Upper lobe of left lung (tissue), 4 donors: ENCODE data around the gene ENOX1.

ENCODE experiments used
- POLR2A ChIP-seq, 4 donors: fragments of 450-650 bp; IDR thresholded peaks; one replicate each; pipeline ENCODE4 v1.5.1; 2016 to 2017; ENCODE audit warnings: antibody characterized with exemption in 4 of 4, mild to moderate bottlenecking in 2 of 4
- POLR2AphosphoS5 ChIP-seq, 2 donors: sonication (generic); formaldehyde crosslinking; IDR thresholded peaks; one replicate each; pipeline ENCODE4 v1.5.1; 2017; ENCODE audit warnings: antibody characterized with exemption in 2 of 2
- TF ChIP-seq, protein P1 (sequence below), 6 experiments: fragments of 450-650 bp in 4 of 6; fragments of 200-600 bp in 2 of 6; sonication (generic) in 2 of 6; IDR thresholded peaks; one replicate each; pipeline ENCODE4 v1.5.1; 2016 to 2019; ENCODE audit warnings: antibody characterized with exemption in 6 of 6

- TF ChIP-seq, protein P1, sequence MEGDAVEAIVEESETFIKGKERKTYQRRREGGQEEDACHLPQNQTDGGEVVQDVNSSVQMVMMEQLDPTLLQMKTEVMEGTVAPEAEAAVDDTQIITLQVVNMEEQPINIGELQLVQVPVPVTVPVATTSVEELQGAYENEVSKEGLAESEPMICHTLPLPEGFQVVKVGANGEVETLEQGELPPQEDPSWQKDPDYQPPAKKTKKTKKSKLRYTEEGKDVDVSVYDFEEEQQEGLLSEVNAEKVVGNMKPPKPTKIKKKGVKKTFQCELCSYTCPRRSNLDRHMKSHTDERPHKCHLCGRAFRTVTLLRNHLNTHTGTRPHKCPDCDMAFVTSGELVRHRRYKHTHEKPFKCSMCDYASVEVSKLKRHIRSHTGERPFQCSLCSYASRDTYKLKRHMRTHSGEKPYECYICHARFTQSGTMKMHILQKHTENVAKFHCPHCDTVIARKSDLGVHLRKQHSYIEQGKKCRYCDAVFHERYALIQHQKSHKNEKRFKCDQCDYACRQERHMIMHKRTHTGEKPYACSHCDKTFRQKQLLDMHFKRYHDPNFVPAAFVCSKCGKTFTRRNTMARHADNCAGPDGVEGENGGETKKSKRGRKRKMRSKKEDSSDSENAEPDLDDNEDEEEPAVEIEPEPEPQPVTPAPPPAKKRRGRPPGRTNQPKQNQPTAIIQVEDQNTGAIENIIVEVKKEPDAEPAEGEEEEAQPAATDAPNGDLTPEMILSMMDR (IDR thresholded peaks at IDR 0.05), result no peak
- TF ChIP-seq POLR2A (IDR thresholded peaks at IDR 0.05), result no peak
- TF ChIP-seq POLR2AphosphoS5 (IDR thresholded peaks at IDR 0.05), result no peak
These were observed 513.4 kb downstream of the ENOX1 start for GRCh38 chr13:43273362-43273761.
